Mammary epithelial cell (primary cell): ENCODE results near the gene CLCN2.

Experiments used
- CTCF ChIP-seq, 2 donors: IDR thresholded peaks in 1 of 2; conservative IDR thresholded peaks in 1 of 2; 2 replicates each; pipeline ENCODE4 v1.5.1; 2011 to 2012; ENCODE audit warnings: inconsistent platforms in 2 of 2, low read length in 2 of 2, mild to moderate bottlenecking in 2 of 2, control low read depth in 1 of 2, low read depth in 1 of 2; ENCODE audit not compliant: insufficient read depth in 1 of 2; ENCODE audit errors: extremely low read depth in 1 of 2
- EZH2 ChIP-seq: IDR thresholded peaks from 2 replicates; pipeline ENCODE4 v1.6.1; 2012; ENCODE audit warnings: low read length, inconsistent platforms, borderline replicate concordance

DNA sequence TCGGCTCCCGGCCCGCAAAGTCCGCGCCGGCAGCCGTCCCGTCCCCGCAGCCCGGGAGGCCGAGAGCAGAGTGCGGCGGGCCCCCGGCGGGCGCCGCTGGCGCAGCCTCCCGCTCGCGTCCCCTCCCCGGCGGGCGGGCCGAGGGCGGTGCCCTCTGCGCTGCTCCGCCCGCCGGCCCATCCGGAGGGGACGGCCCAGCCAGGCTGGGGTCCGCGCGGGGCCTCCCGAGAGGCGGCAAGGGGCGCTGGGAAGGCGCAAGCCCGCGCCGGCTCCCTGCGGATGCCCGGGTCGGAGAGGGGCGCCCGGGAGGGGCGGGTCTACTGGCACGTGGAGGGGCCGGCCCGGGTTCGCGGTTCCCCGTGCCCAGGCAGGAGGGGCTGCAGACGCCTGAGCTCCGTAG lies at the start of gene CLCN2, which contains the start of gene POLR2H:
- TF ChIP-seq CTCF (conservative IDR thresholded peaks at IDR 0.05 in 1 of 2, IDR thresholded peaks at IDR 0.05 in 1 of 2; ENCODE audit: extremely low read depth in 1 of 2, insufficient read depth in 1 of 2, low read depth in 1 of 2, low read length in 2 of 2) = no peak
- no peak for TF ChIP-seq EZH2
